Stimulated activated CD8-positive, alpha-beta memory T cell treated with anti-CD3 and anti-CD28 coated beads, Interleukin-4, amount 100 ng/mL, for 4 hours (primary cell): ENCODE results near the gene ATG9A.
A peak's percentile ranks its signal among the peaks of the same experiment; 100 is the strongest.
"Not testable (repeated sequence)": the region's sequence is repeated elsewhere in the genome, so short reads cannot be mapped to it uniquely, and the experiment has no call there.

Experiments
- DNase-seq, 2 donors: peaks; one replicate each; pipeline ENCODE4 v3.0.0-alpha.2; 2020; ENCODE audit warnings: low read depth in 2 of 2, low spot score in 1 of 2

ATG9A gene

GRCh38 chr2:219229305-219230058 lies at the start of gene ATG9A, which contains the start of gene ANKZF1:
Gene ATG9A (minus strand): TSS chr2:219229636. CDS start chr2:219228024, 1,612 bp downstream.
Gene ANKZF1 (plus strand): TSS chr2:219229806. CDS start chr2:219230258, 452 bp downstream.
- peak; percentile 95 to 96 for DNase-seq

GRCh38 chr2:219278655-219279150 lies 49.3 kb upstream of the ATG9A start:
- no peak for DNase-seq

DNA sequence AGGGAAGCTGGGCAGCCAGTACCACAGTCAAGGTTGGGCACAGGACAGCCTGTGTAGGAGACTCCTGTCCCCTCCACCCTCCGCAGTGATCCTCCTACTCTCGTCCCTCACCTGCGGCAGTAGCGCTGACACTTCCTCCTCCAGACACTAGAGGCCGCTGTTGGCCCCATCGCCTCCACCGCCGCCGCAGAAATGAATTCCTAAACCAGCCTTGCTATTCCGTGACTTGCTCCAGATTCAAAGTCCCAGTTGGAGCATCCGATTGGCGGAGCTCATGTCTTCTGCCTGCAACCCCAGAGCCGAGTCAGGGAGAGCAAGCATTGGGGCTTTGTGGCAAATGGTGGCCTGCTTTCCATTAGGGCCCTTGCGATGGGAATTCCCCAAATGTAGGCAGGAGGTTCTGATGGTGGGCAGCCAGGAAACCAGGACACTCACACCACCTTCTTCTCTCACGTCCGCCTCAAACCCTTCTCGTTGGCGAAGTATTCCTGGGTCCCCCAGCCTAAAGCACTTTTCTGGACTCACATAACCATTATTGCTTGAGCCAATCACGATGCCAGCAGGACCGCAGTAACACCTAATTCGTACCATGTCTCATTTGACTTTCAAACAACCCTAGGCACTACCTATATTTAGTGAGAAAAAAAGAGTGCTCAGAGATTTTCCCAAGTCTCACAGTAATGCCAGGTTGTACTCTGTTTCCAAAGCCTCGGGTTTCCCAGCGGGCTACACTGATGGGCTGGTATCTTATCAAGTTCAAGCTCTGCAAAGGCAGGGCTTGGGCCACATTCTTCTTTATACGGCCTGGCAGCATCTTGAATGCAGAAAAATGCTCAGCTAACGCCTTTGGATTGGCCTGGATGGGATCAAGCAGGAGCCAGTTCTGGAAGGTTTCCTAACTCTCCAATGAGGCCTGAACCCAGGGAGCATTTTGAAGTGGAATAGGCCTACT lies 48.5 kb upstream of the ATG9A start:
- peak; percentile 52 to 58 for DNase-seq

GRCh38 chr2:219274361-219274921 lies 45.0 kb upstream of the ATG9A start:
- DNase-seq, result no peak

- no peak for DNase-seq
Observed at GRCh38 chr2:219273937-219274336, 44.5 kb upstream of the ATG9A start.

DNA sequence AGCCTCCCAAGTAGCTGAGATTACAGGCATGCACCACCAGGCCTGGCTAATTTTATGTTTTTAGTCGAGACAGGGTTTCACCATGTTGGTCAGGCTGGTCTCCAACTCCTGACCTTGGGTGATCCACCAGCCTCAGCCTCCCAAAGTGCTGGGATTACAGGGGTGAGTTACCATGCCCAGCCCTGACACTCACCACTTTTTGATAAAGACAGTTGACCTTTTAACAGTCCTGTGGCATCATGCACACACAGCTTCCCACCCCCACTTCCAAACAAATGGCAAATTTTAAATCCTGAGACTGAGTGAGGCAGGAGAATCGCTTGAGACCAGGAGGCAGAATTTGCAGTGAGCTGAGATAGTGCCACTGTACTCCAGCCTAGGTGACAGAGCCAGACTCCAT lies 43.6 kb upstream of the ATG9A start:
- DNase-seq, result no peak

DNA sequence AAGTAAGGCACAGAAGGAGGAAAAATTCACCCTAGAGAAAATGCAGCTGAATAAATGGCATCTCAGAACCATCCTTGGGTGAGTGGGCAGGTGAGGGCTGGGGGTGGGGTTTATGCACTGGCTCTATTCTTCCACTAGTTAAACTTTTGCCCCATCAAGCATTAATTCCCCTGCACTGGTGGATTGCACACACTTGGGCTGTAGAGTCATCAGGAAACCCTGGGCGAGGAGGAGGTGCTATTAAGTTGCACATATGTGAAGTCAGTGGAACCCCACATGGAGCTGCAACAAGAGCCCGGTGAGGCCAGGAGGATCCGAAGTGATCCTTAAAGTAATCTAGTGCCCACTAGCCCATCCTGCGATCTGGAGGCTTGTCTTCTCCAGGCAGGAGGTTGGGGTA lies 42.9 kb upstream of the ATG9A start:
- no peak for DNase-seq

DNA sequence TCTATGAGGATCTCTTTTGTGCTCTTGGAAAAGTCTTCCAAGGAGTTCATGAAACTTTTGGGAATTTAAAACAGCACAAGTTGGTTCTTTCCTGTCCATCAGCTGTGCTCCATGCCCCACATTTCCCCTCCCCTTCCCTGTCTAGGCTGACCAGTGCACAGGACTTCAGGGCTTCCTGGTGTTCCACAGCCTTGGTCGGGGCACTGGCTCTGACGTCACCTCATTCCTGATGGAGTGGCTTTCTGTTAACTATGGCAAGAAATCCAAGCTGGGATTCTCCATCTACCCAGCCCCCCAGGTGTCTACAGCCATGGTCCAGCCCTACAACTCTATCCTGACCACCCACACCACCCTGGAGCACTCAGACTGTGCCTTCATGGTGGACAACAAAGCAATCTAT lies 41.6 kb upstream of the ATG9A start:
- DNase-seq, result no peak

DNA sequence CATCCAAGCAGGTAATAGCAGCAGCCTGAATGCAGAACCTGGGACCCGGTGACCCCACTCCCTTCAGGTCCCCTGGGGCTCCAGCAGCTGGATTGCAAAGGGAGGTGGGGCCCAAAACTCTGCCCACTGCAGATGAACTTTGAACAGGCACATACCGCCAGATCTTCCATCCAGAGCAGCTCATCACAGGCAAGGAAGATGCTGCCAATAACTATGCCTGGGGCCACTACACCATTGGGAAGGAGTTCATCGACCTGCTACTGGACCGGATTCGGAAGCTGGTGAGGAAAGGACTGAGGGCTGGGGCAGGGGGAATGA lies 40.6 kb upstream of the ATG9A start:
- DNase-seq, result no peak

DNA sequence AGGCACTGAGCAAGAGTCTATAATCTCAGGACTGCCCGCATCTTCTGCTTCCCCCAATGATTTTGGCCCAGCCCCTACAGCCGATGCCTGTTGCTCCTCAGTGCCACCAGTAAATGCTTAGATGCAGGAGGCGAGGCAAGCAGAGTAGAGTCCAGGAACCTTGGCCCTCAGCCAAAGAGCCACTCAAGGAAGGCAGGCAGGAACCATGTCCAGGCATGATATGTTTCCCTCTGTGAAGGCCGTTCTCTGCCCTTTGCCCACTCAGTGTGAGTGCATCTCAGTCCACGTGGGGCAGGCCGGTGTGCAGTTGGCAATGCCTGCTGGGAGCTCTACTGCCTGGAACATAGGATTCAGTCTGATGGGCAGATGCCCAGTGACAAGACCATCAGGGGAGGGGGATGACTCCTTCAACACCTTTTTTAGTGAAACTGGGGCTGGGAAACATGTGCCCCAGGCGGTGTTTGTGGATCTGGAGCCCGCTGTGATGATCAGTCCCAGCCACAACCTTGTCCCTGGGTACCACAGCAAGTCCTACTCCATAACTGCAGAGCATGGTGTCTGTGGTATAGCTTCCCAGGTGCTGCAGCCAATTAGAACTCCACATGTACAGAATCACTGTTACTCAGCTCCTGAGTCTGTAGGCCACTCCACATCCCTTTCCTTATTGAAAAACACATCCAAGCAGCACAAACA lies 40.1 kb upstream of the ATG9A start:
- no peak for DNase-seq

- DNase-seq, result no peak
Observed at GRCh38 chr2:219268294-219268693, 38.9 kb upstream of the ATG9A start.

- no peak for DNase-seq
Observed at GRCh38 chr2:219266886-219267285, 37.5 kb upstream of the ATG9A start.

DNA sequence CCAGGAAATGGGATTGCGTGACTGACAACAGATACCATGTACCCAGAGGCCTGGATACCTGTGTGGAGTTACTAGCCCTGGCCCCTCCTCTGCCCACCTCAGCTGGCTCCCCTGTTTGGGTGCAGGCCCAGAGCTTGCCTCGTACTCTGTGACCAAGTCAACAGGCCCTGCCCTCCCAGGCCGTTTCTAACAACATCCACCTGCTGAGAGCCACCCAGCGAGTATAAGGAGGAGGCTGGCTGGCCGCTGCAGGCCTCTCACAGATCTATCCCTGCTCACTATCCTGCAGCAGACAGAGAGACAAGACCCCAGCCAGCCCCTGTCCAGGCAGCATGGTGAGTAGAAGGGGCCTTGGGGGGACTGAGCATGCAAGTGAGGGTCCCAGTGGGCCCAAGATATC lies 36.8 kb upstream of the ATG9A start:
- DNase-seq, result no peak

DNA sequence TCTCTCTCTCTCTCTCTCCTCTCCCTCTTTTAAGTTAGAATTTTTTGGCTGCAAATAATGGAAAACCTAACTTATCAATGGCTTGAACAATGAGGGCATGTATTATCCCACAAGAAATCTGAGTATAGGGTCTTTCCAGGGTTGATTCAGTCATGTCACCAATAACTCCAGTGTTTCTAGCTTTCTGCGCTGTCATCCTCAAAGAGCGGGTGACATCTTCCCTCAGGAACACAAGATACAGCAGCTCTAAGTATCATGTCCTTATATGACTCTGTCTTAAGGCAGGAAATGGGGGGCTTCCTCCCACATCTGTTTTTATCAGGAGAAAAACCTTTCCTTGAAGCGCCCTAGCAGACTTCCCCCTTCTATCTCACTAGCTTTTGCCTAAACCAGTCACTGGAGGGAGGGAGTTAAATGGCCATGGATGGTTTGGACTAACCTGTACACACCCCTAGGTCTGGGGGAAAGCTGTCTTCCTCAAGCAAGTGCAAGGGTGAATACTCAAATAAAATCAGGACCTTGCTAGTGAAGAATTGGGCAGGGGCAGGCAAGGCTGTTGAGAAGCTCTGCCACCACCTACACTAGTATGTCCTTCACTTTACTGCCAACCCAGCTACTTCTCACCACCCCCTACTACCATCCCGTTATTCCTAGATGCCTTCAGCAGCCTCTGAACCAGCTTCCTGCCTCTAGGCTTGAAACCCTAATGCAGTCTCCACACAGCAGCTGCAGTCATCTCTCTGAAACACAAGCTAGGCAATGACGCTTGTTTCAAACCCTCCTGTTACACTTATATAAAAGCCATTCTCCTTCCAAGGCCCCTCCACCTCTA lies 31.8 kb upstream of the ATG9A start:
- no peak for DNase-seq

DNA sequence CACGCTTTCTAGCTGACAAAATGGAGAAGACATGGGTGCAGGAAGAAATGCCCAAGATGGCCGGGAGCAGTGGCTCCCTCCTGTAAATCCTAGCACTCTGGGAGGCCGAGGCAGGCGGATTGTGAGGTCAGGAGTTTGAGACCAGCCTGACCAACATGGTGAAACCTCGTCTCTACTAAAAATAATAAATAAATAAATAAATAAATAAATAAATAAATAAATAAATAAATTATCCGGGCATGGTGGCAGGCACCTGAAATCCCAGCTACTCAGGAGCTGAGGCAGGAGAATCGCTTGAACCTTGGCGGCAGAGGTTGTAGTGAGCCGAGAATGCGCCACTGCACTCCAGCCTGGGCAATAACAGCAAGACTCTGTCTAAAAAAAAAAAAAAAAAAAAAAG lies 29.5 kb upstream of the ATG9A start:
- not testable (repeated sequence) for DNase-seq

DNA sequence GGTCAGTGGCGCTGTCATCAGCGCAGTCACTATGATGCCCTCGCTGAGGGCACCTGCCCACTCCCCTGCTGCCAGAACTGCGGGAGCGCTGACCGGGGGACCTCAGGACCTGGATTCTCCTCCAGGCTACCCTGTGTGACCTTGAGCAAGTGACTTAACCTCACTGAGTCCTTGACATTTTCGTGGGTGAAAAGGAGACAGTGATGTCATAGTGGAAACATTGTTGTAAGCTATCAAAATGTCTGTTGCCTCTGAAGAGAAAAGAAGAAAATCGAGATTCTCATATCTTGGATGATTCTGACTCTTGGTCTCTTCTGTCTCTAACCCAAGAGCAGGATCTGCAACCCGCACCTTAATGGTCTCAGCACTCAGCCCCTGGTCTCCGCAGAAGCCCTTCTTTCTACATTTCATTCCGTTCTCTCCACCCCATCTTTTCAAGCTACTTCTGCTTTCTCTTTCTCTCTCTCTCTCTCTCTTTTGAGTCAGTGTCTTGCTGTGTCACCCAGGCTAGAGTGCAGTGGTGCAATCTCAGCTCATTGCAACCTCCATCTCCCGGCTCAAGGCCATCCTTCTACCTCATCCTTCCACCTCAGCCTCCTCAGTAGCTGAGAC lies 25.3 kb upstream of the ATG9A start:
- no peak for DNase-seq

- peak; percentile 76 to 83 for DNase-seq
Observed at GRCh38 chr2:219253753-219254589, 24.5 kb upstream of the ATG9A start, which contains the start of gene TUBA4A. Gene TUBA4A (minus strand): TSS chr2:219253918. CDS start chr2:219253858, 60 bp downstream.

- no peak for DNase-seq
Observed at GRCh38 chr2:219252900-219253752, 23.7 kb upstream of the ATG9A start, which contains the start of gene TUBA4B. Gene TUBA4B (plus strand): TSS chr2:219253243. CDS start chr2:219253408, 165 bp downstream.
